ENCODE measurements around the gene BACH2.

The BACH2 gene

GRCh38 chr6:90301816-90302215, 5.2 kb upstream of the BACH2 start:
- no peak overlapping the region for H3K27ac ChIP-seq
- TF ChIP-seq, protein P1, sequence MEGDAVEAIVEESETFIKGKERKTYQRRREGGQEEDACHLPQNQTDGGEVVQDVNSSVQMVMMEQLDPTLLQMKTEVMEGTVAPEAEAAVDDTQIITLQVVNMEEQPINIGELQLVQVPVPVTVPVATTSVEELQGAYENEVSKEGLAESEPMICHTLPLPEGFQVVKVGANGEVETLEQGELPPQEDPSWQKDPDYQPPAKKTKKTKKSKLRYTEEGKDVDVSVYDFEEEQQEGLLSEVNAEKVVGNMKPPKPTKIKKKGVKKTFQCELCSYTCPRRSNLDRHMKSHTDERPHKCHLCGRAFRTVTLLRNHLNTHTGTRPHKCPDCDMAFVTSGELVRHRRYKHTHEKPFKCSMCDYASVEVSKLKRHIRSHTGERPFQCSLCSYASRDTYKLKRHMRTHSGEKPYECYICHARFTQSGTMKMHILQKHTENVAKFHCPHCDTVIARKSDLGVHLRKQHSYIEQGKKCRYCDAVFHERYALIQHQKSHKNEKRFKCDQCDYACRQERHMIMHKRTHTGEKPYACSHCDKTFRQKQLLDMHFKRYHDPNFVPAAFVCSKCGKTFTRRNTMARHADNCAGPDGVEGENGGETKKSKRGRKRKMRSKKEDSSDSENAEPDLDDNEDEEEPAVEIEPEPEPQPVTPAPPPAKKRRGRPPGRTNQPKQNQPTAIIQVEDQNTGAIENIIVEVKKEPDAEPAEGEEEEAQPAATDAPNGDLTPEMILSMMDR (conservative IDR thresholded peaks at IDR 0.05): no peak
- no peak for TF ChIP-seq ZFX (IDR thresholded peaks at IDR 0.05)

GRCh38 chr6:90298459-90299053, 1.9 kb upstream of the BACH2 start:
- TF ChIP-seq, protein P1 (conservative IDR thresholded peaks at IDR 0.05): no peak
- TF ChIP-seq ZFX (IDR thresholded peaks at IDR 0.05): no peak
- H3K27ac ChIP-seq: no peak overlapping the region

- no peak for TF ChIP-seq ZFX (IDR thresholded peaks at IDR 0.05)
- TF ChIP-seq, protein P1 (conservative IDR thresholded peaks at IDR 0.05): no peak
- no peak overlapping the region for H3K27ac ChIP-seq
Measured at GRCh38 chr6:90297867-90298381, 1.3 kb upstream of the BACH2 start.

GRCh38 chr6:90297115-90297866, 648 bp upstream of the BACH2 start:
- TF ChIP-seq, protein P1 (conservative IDR thresholded peaks at IDR 0.05): no peak
- no peak for TF ChIP-seq ZFX (IDR thresholded peaks at IDR 0.05)
- no peak overlapping the region for H3K27ac ChIP-seq

GRCh38 chr6:90295854-90296340, 746 bp downstream of the BACH2 start:
- TF ChIP-seq, protein P1 (conservative IDR thresholded peaks at IDR 0.05): no peak
- no peak for TF ChIP-seq ZFX (IDR thresholded peaks at IDR 0.05)
- H3K27ac ChIP-seq: no peak overlapping the region

DNA sequence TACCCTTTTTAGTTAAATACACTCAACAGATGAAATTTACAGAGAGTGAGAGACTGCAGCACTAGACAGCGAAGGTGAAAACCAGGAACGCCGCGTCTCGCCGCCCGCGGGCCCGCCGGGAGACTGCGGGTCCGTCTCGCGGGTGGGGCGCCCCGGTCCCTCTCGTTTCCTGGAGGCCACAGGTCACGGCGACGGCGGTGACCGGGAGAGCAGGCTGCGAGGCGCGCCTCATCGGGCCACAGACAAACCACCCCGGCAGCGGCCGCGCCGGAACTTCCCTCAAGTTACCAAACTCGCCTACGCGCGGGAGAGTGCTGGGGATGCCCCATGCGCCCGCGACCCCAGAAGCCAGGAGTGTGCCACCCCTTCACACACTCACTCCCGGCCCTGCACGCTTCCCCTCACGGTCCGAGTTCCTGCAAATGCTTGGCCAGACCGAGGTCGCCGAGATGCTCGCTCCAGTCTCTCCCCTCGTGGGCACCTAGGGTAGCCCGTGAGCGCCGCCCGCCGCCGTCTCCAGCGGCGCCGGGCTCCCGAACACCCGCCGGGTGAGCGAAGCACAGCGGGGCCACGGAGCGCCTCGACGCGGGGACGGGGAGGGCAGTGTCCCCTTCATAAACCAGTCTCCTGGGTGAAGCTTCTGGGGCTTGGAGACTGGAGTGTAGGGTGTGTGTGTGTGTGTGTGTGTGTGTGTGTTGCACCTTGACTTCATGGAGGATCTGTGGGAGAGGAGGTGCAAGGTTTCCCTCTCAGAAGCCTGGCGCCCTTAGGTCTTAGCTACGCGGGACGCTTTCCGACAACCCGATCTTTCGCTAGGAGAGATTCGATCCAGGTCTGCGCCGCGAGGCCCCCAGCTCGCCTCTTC, 1.4 kb downstream of the BACH2 start:
- TF ChIP-seq ZFX (IDR thresholded peaks at IDR 0.05): no peak
- TF ChIP-seq, protein P1 (conservative IDR thresholded peaks at IDR 0.05): no peak
- H3K27ac ChIP-seq: no peak overlapping the region

Data from C4-2B (cell line).